SK-N-SH (cell line): Measurements from ENCODE around the gene MAP2K4. TPM values are rescaled to one million over a fixed set of nuclear protein-coding genes. Genes with fewer than 3 reads are reported as not detected.

Source experiments
- CTCF ChIA-PET: fragments of 300-600, 350-600 bp; formaldehyde crosslinking; extraction: SDS; loops from one replicate; lab custom pipeline; 2021; lab: Yijun Ruan, JAX
- POLR2A ChIA-PET: fragments of 350-600 bp; sonication (Branson Sonifier 250); formaldehyde crosslinking; extraction: SDS; loops from one replicate; lab custom pipeline; 2020; ENCODE audit warnings: antibody characterized with exemption, inconsistent platforms; lab: Yijun Ruan, JAX
- DNase-seq: peaks from one replicate; pipeline ENCODE4 v3.0.0; 2012
- H2AFZ ChIP-seq: fragments of 200-600 bp; sonication (generic); 2 replicates; pipeline ENCODE4 v1.8.1; 2016; ENCODE audit warnings: antibody characterized with exemption, mild to moderate bottlenecking, low read depth
- H3F3A ChIP-seq: fragments of 200-600 bp; sonication (generic); replicated peaks from 2 replicates; pipeline ENCODE3; 2016; ENCODE audit warnings: antibody characterized with exemption, mild to moderate bottlenecking; ENCODE audit not compliant: insufficient read depth
- H3K27ac ChIP-seq, 2 experiments: fragments of 200-500 bp in 1 of 2; fragments of 200-600 bp in 1 of 2; sonication (Bioruptor generic) in 1 of 2; sonication (generic), shearing (Covaris generic) in 1 of 2; 2 replicates each; pipeline versions ENCODE4 v1.5.1 to v1.6.1; 2014 to 2016; ENCODE audit warnings: low read depth in 2 of 2, inconsistent platforms in 1 of 2, low read length in 1 of 2, mild to moderate bottlenecking in 1 of 2, mixed read lengths in 1 of 2
- H3K27me3 ChIP-seq: fragments of 200-600 bp; sonication (generic), shearing (Covaris generic); 2 replicates; pipeline ENCODE4 v1.6.1; 2016; ENCODE audit warnings: mixed run types; ENCODE audit not compliant: insufficient read depth
- H3K36me3 ChIP-seq, 2 experiments: fragments of 200-500 bp in 1 of 2; fragments of 200-600 bp in 1 of 2; sonication (Bioruptor generic) in 1 of 2; sonication (generic) in 1 of 2; replicated peaks in 1 of 2; 2 replicates each; pipeline versions ENCODE3 to v1.5.1; 2014 to 2016; ENCODE audit warnings: low read length in 1 of 2, mild to moderate bottlenecking in 1 of 2; ENCODE audit not compliant: insufficient read depth in 2 of 2, control insufficient read depth in 1 of 2
- H3K4me1 ChIP-seq, 2 experiments: fragments of 200-500 bp in 1 of 2; fragments of 200-600 bp in 1 of 2; sonication (Bioruptor generic) in 1 of 2; sonication (generic), shearing (Covaris generic) in 1 of 2; 2 replicates each; pipeline versions ENCODE4 v1.5.1 to v1.6.1; 2014 to 2016; ENCODE audit warnings: low read depth in 1 of 2, low read length in 1 of 2, mixed run types in 1 of 2; ENCODE audit not compliant: insufficient read depth in 2 of 2, control insufficient read depth in 1 of 2
- H3K4me2 ChIP-seq: fragments of 200-600 bp; sonication (generic), shearing (Covaris generic); 2 replicates; pipeline ENCODE4 v1.6.1; 2017; ENCODE audit warnings: mixed run types
- H3K4me3 ChIP-seq, 2 experiments: fragments of 200-500 bp in 1 of 2; fragments of 200-600 bp in 1 of 2; sonication (Bioruptor generic) in 1 of 2; sonication (generic), shearing (Covaris generic) in 1 of 2; 2 replicates each; pipeline versions ENCODE4 v1.5.1 to v1.8.1; 2014 to 2016; ENCODE audit warnings: low read depth in 2 of 2, inconsistent platforms in 1 of 2, low read length in 1 of 2, mild to moderate bottlenecking in 1 of 2, mixed read lengths in 1 of 2, moderate library complexity in 1 of 2
- H3K79me2 ChIP-seq: fragments of 200-600 bp; sonication (generic); 2 replicates; pipeline ENCODE4 v1.8.1; 2017; ENCODE audit warnings: mild to moderate bottlenecking; ENCODE audit not compliant: insufficient read depth
- H3K9ac ChIP-seq: fragments of 200-600 bp; sonication (generic); 2 replicates; pipeline ENCODE4 v1.6.1; 2017; ENCODE audit warnings: mixed run types
- H3K9me2 ChIP-seq: fragments of 200-600 bp; sonication (generic); 2 replicates; pipeline ENCODE4 v1.6.1; 2017; ENCODE audit warnings: mixed run types
- H3K9me3 ChIP-seq: fragments of 200-600 bp; sonication (generic); 2 replicates; pipeline ENCODE4 v1.6.1; 2017; ENCODE audit warnings: mixed run types, mild to moderate bottlenecking, moderate library complexity
- H4K20me1 ChIP-seq: fragments of 200-600 bp; sonication (generic); 2 replicates; pipeline ENCODE4 v1.6.1; 2017; ENCODE audit warnings: mild to moderate bottlenecking, mixed run types; ENCODE audit not compliant: insufficient read depth
- CHD2 ChIP-seq: fragments of 150-350 bp; IDR thresholded peaks from 2 replicates; pipeline ENCODE4 v1.6.1; 2018; ENCODE audit warnings: low read length; ENCODE audit not compliant: partially characterized antibody
- FOXJ3 ChIP-seq: sonication (generic); formaldehyde crosslinking; IDR thresholded peaks from 2 replicates; pipeline ENCODE4 v1.5.1; 2020; ENCODE audit warnings: mild to moderate bottlenecking, missing genetic modification reagents
- GABPA ChIP-seq: IDR thresholded peaks from 2 replicates; pipeline ENCODE4 v1.4.0; 2012; ENCODE audit warnings: low read depth, mild to moderate bottlenecking
- GATA2 ChIP-seq: sonication (generic); formaldehyde crosslinking; IDR thresholded peaks from 2 replicates; pipeline ENCODE4 v1.5.0; 2020; ENCODE audit warnings: mild to moderate bottlenecking, missing genetic modification reagents
- MEF2A ChIP-seq: IDR thresholded peaks from 2 replicates; pipeline ENCODE4 v1.4.0; 2012; ENCODE audit warnings: low read depth, borderline replicate concordance
- NRF1 ChIP-seq: IDR thresholded peaks from 2 replicates; pipeline ENCODE4 v1.6.1; 2012; ENCODE audit warnings: low read depth, mild to moderate bottlenecking, low read length
- POLR2AphosphoS5 ChIP-seq: IDR thresholded peaks from 2 replicates; pipeline ENCODE4 v1.6.1; 2012; ENCODE audit warnings: low read depth, low read length
- RCOR1 ChIP-seq: fragments of 150-350 bp; IDR thresholded peaks from 2 replicates; pipeline ENCODE4 v1.6.1; 2017; ENCODE audit warnings: antibody characterized with exemption, low read length
- WGBS: methylation state at CpG from one replicate; pipeline ENCODE4 v1.1.6; 2017; ENCODE audit warnings: low lambda C conversion rate; 5-methylcytosine and 5-hydroxymethylcytosine counted together
- polyA plus RNA-seq, 3 experiments: library from polyadenylated mRNA; depleted of rRNA; stranded (reverse); fragments of >200 nt; gene quantifications; 2 replicates each; pipeline ENCODE4 v1.2.3, GENCODE V29; 2012
- TF ChIP-seq, protein P1 (sequence below): IDR thresholded peaks from 2 replicates; pipeline ENCODE4; 2012
- TF ChIP-seq, protein P2 (sequence below): fragments of 150-350 bp; IDR thresholded peaks from 2 replicates; pipeline ENCODE4 v1.6.1; 2017; ENCODE audit warnings: antibody characterized with exemption, low read length, low read depth, borderline replicate concordance
- TF ChIP-seq, protein P3 (sequence below): IDR thresholded peaks from 2 replicates; pipeline ENCODE4 v1.4.0; 2012; ENCODE audit warnings: low read depth, borderline replicate concordance
- TF ChIP-seq, protein P4 (sequence below): fragments of 150-350 bp; IDR thresholded peaks from 2 replicates; pipeline ENCODE4 v1.6.1; 2016; ENCODE audit warnings: mild to moderate bottlenecking, low read depth, low read length

Gene MAP2K4
- polyA plus RNA-seq, 1 of the 3 experiments (the other 2 are of a cell fraction), result 10.6 TPM

DNA sequence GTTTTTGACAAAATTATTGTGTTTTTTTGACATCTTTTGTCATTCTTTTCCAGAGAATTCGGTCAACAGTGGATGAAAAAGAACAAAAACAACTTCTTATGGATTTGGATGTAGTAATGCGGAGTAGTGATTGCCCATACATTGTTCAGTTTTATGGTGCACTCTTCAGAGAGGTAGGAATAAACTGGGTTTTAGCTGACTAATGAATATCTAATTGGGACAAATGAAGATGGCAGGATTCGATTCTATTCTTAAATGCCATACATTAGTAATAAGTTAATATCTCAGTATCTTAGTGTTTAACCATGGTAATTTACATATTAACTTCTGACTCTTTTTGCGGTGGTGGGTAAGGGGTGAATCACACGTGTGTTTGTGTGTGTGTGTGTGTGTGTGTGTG lies 74.8 kb downstream of the MAP2K4 start:
- peaks cover 22 to 24% of the 10 kb centered on the region in 2 experiments for H3K36me3 ChIP-seq
- H3K9ac ChIP-seq, result no peak overlapping the region
- no peak overlapping the region for H3K4me2 ChIP-seq
- ChIA-PET CTCF (no interaction called here), POLR2A (no interaction called here)
- no peak for DNase-seq
- TF ChIP-seq NRF1, result no peak
- TF ChIP-seq GABPA, result no peak
- TF ChIP-seq, protein P1, sequence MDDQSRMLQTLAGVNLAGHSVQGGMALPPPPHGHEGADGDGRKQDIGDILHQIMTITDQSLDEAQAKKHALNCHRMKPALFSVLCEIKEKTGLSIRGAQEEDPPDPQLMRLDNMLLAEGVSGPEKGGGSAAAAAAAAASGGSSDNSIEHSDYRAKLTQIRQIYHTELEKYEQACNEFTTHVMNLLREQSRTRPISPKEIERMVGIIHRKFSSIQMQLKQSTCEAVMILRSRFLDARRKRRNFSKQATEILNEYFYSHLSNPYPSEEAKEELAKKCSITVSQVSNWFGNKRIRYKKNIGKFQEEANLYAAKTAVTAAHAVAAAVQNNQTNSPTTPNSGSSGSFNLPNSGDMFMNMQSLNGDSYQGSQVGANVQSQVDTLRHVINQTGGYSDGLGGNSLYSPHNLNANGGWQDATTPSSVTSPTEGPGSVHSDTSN, result no peak
- TF ChIP-seq, protein P2, sequence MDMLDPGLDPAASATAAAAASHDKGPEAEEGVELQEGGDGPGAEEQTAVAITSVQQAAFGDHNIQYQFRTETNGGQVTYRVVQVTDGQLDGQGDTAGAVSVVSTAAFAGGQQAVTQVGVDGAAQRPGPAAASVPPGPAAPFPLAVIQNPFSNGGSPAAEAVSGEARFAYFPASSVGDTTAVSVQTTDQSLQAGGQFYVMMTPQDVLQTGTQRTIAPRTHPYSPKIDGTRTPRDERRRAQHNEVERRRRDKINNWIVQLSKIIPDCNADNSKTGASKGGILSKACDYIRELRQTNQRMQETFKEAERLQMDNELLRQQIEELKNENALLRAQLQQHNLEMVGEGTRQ, result no peak
- 94% methylated on average over 5 of the region's 5 CpGs for WGBS
- no peak overlapping the region for H2AFZ ChIP-seq
- peaks cover 4% of the 10 kb centered on the region for H3F3A ChIP-seq
- H4K20me1 ChIP-seq, result no peaks in the 10 kb centered on the region
- H3K4me3 ChIP-seq, result no peak overlapping the region
- no peaks in the 10 kb centered on the region for H3K9me2 ChIP-seq
- no peak overlapping the region for H3K27ac ChIP-seq
- no peaks in the 10 kb centered on the region for H3K9me3 ChIP-seq
- no peaks in the 10 kb centered on the region for H3K4me1 ChIP-seq
- H3K27me3 ChIP-seq, result no peaks in the 10 kb centered on the region
- H3K79me2 ChIP-seq, result peaks cover 32% of the 10 kb centered on the region; the same call in 1 of the 2 replicates

DNA sequence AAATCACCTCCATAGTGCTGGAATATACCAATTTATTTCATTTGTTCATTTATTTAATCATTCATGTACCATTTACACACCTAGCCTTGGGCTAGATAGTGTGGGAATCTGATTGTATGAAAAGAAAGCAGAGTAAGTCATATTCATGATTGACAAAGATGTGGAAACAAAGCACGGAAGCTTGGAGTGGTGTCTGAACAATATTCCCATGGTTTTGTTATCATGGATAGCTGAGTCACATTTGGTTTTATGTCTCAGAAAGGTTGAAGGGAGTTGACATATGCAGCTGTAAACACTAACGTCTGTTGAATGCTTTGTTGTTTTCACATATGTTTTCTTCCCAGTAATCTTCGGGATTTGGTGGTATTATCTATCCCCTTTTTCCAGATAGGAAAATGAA lies 76.6 kb downstream of the MAP2K4 start:
- POLR2A ChIA-PET, result no interaction called here
- 94% methylated on average over 3 of the region's 3 CpGs for WGBS

More for the DNA sequence above, 76.6 kb downstream of the MAP2K4 start:
- no peaks in the 10 kb centered on the region for H3K9me3 ChIP-seq
- no peak overlapping the region for H3K4me3 ChIP-seq
- H2AFZ ChIP-seq, result no peak overlapping the region
- peaks cover 24% of the 10 kb centered on the region; the same call in 1 of the 2 replicates for H3K79me2 ChIP-seq
- peaks cover 24 to 35% of the 10 kb centered on the region in 2 experiments for H3K36me3 ChIP-seq
- no peak overlapping the region for H3K9ac ChIP-seq
- TF ChIP-seq GATA2 (CRISPR knock-in tag), result no peak
- no peak for TF ChIP-seq RCOR1
- TF ChIP-seq, protein P3, sequence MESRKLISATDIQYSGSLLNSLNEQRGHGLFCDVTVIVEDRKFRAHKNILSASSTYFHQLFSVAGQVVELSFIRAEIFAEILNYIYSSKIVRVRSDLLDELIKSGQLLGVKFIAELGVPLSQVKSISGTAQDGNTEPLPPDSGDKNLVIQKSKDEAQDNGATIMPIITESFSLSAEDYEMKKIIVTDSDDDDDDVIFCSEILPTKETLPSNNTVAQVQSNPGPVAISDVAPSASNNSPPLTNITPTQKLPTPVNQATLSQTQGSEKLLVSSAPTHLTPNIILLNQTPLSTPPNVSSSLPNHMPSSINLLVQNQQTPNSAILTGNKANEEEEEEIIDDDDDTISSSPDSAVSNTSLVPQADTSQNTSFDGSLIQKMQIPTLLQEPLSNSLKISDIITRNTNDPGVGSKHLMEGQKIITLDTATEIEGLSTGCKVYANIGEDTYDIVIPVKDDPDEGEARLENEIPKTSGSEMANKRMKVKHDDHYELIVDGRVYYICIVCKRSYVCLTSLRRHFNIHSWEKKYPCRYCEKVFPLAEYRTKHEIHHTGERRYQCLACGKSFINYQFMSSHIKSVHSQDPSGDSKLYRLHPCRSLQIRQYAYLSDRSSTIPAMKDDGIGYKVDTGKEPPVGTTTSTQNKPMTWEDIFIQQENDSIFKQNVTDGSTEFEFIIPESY, result no peak
- TF ChIP-seq CHD2, result no peak
- TF ChIP-seq, protein P4, sequence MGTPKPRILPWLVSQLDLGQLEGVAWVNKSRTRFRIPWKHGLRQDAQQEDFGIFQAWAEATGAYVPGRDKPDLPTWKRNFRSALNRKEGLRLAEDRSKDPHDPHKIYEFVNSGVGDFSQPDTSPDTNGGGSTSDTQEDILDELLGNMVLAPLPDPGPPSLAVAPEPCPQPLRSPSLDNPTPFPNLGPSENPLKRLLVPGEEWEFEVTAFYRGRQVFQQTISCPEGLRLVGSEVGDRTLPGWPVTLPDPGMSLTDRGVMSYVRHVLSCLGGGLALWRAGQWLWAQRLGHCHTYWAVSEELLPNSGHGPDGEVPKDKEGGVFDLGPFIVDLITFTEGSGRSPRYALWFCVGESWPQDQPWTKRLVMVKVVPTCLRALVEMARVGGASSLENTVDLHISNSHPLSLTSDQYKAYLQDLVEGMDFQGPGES, result no peak
- no peak for TF ChIP-seq POLR2AphosphoS5
- no peak for TF ChIP-seq MEF2A
- no peak for TF ChIP-seq FOXJ3 (CRISPR knock-in tag)
- CTCF ChIA-PET, result no interaction called here
- peaks cover 4% of the 10 kb centered on the region for H3F3A ChIP-seq
- no peaks in the 10 kb centered on the region for H3K27me3 ChIP-seq
- H3K4me1 ChIP-seq, result no peaks in the 10 kb centered on the region
- no peak for DNase-seq
- no peak overlapping the region for H3K4me2 ChIP-seq
- H3K9me2 ChIP-seq, result no peaks in the 10 kb centered on the region
- H4K20me1 ChIP-seq, result no peaks in the 10 kb centered on the region
- H3K27ac ChIP-seq, result no peak overlapping the region
